GM18505 (cell line): Measurements from ENCODE around the gene ACSS3.
A peak's percentile ranks its signal among the peaks of the same experiment; 100 is the strongest.

Source experiments
- ATAC-seq: cut with Tn5 transposase; IDR thresholded peaks from one replicate; pipeline ENCODE4 v1.9.1; 2021; ENCODE audit not compliant: unreplicated experiment
- POLR2A ChIP-seq: IDR thresholded peaks from 4 replicates; pipeline ENCODE4 v1.6.1; 2011; ENCODE audit warnings: borderline replicate concordance; ENCODE audit not compliant: insufficient read depth, insufficient read length; ENCODE audit errors: extremely low read depth

ACSS3 gene

DNA sequence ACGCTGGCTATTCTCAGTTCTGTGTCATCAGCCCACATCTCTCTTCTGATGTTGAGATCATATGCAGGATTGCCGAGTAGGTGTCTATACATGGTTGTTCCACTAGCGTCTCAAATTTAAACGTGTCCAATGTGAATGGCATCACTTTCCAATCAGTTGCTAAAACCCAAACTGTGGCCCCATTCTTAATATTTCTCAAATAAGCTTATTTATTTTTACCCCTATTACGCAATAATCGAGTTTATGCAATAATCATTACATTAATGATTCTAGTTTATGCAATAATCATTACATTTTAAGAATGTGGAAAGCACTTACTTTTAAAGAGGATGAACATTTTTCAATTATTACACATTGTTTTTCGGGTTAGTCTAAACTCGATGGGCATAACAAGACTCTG, 47.8 kb downstream of the ACSS3 start:
- no peak for TF ChIP-seq POLR2A
- no peak for ATAC-seq

DNA sequence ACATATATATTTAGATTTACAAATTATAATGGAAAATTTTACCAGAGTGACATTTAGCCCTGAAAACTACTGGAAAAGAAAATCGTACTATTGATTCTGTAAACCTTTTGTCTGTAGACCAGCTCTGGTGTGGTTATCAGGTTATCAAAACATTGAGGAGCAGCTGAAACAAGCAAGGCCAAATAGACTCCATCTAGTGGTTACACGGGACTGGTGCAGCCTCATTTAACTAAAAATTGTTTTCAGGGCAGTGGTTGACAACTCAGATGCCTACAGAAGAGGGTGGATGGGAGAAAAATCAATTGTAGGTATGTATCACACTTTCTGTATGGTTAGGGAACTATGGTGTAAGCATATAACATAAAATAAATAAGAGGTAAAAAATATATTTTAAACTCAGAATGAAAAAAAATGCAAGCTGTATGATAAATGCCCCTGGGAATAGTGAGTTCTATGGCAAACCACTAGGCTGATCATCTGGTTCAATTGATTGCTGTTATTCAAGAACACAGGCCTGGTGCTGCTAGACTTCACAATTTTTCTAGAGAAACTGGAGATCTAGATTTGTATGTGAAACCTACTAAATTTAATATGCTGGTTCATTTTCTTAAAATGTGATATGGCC, 51.2 kb downstream of the ACSS3 start:
- TF ChIP-seq POLR2A: no peak
- peak; percentile 100 for ATAC-seq

DNA sequence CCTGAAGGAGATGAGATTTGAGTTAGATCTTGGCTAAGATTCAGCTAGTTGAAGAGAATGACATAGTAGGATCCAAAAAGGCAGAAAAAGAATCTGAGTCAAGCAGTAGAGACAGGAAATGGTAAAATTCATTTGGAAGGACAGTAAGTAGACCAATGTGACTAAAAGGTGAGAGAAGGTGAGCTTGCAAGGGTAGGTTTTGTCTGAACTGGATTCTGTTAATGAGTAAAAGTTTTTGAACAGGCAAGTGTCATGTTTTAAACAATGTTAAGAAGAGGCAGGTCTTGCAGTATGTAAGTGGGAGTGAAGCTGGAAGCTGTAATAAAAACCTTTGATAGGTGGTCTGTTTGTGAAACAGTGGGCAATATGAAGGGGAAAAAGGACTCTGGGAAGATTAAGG, 58.6 kb downstream of the ACSS3 start:
- TF ChIP-seq POLR2A: no peak
- no peak for ATAC-seq

DNA sequence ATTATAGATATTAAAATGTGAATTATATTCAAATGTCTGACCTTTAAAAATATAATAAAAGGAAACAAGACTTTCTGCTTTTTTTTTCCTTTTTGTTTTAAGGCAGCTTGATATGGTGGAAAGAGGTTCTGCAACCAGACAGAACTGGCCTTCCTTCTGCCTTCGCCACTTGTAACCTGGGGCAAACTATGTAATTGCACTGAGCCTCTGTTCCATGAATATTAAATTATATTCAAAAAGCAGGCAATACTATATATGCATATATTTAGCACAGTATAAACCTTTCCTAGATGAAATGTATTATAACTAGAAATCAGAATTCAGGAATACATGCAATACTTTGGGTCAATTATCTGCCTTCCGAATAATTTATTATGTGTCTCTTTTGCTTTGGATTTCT, 59.9 kb downstream of the ACSS3 start:
- TF ChIP-seq POLR2A: no peak
- no peak for ATAC-seq

DNA sequence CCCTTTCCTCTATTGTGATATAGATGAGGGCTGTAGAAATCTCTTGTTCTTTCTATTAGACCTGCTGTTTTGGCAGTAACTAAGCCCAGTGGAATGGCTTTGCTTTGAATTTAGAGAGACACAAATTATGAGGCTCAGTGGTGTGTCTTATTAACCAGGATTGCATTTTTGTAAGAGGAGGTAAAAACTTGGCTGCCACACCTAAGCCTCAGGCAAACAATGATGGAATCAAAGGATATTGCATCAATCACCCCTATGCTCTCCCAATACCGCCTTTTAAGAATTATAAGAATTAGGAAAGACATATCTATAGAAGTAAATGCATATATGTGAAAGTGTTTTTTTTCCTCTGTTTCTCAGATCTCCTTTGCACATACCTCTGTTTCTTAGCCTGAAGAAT, 63.3 kb downstream of the ACSS3 start:
- ATAC-seq: no peak
- TF ChIP-seq POLR2A: no peak

DNA sequence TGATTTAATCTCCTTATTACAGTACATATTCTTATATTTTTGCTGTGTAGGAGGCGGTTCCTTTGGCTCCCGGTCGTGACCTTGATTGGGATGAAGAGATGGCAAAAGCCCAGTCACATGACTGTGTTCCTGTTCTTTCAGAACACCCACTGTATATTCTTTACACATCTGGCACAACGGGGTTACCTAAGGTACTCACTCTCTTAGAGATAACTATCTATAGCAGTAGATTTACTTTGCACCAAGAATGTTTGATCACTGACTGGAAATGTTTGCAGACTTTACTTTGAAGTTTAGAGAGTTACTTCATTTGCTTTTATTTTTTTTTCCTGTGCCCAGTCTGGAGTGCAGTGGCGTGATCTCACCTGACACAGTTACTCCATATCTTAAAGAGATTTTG, 65.2 kb downstream of the ACSS3 start:
- ATAC-seq: no peak
- TF ChIP-seq POLR2A: no peak

DNA sequence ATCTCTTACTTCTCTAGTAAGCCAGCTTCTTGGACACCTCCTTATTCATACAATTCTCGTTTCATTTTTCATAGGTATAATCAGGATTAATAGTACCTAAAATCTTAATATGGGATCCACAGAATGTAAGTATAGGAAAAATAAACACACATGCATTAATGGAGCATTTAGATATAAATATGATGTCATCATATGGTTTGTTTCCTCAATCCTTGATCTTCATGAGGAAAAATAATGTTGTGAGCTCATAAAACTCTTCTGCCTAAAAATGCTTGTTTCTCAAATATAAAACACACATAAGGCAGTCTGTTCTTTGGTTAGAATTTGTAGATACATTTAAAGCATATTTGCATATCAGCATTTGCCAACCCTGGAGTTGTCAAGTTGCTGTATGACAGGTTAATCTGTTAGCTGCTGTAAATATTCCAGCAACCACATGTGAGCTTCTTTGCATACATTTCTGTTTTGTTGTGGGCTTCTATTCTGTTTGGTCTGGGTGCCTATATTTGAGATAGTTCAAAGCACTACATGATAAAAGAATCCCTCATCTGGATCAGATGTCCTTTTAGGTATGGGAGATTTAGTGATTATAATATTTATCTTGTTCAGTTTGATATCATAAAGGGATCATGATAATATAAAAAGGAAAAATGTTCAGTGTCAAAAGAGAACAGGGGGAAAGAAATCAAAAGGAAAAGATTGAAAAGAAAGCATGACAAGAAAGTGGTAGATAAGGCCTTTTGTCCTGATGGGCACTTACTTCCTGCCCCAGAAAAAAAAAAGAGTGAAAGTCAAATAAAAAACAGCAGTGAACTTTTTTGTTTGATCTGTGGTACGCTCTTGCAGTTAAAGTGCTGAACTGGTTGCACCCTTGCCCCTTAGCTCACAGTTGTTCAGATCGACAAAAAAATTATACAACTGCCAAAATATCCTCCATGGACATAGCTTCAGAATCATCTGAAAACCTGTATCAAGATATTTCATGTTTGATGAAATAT, 68.6 kb downstream of the ACSS3 start:
- no peak for ATAC-seq
- no peak for TF ChIP-seq POLR2A

DNA sequence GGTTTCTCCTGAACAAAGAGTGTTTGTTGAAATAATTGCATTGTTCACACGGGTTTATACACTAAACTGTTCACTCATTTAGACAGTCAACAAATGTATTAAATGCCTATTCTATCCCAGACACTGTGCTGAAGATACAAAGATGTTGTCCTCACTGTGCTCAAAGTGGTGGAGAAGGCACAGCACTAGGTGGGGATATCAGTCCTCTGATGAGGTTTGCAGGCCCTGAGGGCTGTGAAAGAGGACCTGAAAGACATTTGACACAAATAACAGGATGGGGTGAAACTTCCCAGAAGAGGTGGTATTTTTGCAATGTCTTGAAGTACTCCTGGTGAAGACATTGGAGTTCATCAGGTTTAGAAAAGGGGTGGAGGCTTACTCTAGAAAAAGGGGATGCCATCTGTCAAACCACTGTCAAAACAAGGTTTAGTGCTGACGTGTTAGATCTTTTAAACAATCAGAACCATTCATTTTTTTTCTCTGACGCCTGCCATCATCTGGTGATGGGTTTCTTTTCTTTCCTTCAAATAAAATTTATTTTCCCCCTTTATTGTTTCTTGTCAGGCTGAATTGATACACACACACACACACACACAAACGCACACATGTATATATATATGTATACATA, 69.5 kb downstream of the ACSS3 start:
- no peak for ATAC-seq
- TF ChIP-seq POLR2A: no peak

DNA sequence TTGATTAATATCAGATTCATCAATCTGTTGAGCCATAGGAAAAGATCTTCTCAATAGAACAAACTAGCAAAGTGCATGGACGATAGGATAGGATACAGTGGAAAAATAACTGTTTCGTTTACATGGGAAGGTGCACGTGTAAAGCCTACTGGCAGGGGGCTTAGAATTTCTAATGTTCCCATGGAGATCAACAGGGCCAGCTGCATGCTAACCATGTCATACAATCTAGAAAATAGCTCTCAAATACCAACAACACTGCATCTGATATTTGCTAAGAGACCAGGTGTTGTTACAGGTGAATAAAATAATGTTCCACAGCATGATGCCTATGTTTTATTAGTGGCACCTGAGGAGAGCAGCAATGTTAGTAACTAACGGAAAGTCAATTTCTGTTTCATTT, 72.5 kb downstream of the ACSS3 start:
- TF ChIP-seq POLR2A: no peak
- ATAC-seq: no peak

DNA sequence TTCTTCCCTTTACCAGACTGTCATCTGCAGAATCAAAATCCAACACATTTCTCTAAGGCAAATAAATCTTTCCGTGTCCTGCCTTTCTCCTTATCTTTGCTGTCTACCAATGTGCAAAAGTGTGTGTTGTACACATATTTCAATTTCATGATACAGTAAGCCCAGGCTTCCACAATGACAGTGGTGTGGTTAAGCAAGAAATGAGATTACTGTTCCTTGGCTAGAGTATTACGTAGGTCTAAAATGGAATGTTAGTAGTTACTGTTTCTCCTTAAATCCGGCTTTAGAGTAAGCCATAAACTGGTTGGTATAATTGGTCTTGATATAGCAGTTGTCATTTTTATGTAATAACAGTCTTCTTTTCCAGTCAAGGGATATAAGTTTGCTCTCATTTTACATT, 82.0 kb downstream of the ACSS3 start:
- ATAC-seq: no peak
- no peak for TF ChIP-seq POLR2A

DNA sequence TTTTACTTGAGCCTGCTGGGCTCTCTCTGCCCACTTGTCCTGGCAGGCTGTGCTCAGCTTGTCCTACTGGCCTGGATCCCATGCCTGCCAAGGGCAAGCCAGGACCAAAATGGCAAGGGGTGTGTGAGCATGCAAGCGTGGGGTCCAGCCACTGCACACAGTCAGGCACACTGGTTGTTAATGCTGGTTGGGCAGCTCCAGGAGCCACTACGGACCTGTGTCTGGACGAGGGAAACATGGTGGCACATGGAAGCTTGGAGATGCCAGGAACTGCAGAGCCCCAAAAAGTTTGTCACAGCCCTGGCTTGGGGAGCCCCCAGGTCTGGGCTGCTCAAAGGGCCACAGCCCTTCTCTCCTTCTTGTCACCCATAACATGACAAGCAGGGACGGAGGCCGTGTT, 83.8 kb downstream of the ACSS3 start:
- no peak for TF ChIP-seq POLR2A
- ATAC-seq: no peak

DNA sequence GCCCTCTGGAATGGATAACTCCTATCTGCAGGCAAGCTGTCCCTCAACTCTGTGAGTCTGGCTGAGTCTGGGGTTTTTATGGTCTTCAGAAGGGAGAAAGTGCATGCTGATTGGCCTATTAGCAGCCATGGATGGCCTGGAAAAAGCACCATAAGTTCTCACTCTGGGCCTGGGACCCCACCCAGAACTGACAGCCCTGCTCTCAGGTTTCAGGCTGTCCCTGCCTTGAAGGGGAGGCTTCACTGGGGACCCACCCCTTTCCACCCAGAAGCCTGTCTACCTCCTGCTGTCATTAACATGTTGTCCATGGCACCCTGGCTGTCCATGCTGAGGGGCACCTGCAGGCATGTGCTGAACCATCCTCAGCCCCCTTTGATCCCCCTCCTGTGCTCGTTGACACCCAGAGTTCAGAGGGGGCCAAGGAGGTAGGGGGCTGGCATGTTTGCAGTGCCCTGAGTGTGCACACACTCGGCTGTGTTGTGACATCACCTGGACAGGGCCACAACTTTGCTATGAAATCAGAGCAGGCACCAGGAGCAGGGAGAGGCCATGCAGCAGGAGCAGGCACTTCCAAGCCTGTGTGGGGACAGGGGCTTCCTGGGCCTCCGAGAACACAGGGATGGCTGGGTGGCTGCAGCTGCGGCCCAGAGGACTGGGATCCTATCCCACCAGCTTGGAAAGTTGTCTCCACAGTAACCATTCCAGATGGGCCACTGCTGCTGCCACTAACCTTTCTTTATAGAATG, 84.7 kb downstream of the ACSS3 start:
- no peak for TF ChIP-seq POLR2A
- no peak for ATAC-seq

DNA sequence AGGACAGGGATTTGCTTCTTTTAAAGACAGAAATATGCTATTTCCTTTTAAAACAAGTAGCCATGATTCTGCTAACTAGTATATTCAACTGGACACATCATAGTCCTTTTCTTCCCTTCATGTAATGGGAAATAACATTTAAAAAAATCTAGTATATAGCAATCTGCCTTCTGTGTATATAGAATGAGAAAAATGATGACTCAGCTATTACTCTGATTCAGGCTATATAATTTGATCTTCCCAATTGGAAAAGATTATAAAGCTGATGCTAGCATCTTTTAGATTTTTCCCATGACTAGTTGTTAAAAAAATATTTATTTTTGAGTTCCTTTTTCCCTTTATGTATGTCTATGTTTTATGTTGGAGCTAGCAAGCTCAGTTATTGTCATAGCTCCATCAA, 86.9 kb downstream of the ACSS3 start:
- no peak for TF ChIP-seq POLR2A
- ATAC-seq: no peak
